H9 (cell line): ENCODE data around the gene GTF2E1. TPM values are rescaled to one million over a fixed set of nuclear protein-coding genes. Genes with fewer than 3 reads are reported as not detected.

Source experiments
- DNase-seq: peaks from one replicate; pipeline ENCODE4 v3.0.0-alpha.2; 2017
- H2AFZ ChIP-seq: one replicate; pipeline ENCODE4 v1.6.1; 2013; ENCODE audit warnings: mild to moderate bottlenecking, low read length, control low read depth, moderate library complexity
- H2AK5ac ChIP-seq: 2 replicates; pipeline ENCODE4 v1.6.1; 2013; ENCODE audit warnings: low read length, control low read depth, mixed read lengths; ENCODE audit not compliant: insufficient read length
- H2BK120ac ChIP-seq: one replicate; pipeline ENCODE4 v1.6.1; 2013; ENCODE audit warnings: low read depth, mild to moderate bottlenecking, low read length, control low read depth, inconsistent platforms; ENCODE audit not compliant: poor library complexity, severe bottlenecking
- H2BK12ac ChIP-seq: 2 replicates; pipeline ENCODE4 v1.6.1; 2013; ENCODE audit warnings: low read length, control low read depth, mixed read lengths, low read depth; ENCODE audit not compliant: insufficient read length
- H2BK15ac ChIP-seq: 2 replicates; pipeline ENCODE4 v1.6.1; 2013; ENCODE audit warnings: low read depth, low read length, control low read depth
- H2BK20ac ChIP-seq: one replicate; pipeline ENCODE4 v1.6.1; 2013; ENCODE audit warnings: low read depth, mild to moderate bottlenecking, low read length, control low read depth, inconsistent platforms; ENCODE audit not compliant: poor library complexity, severe bottlenecking
- H2BK5ac ChIP-seq: 2 replicates; pipeline ENCODE4 v1.6.1; 2013; ENCODE audit warnings: low read length, control low read depth, mixed read lengths; ENCODE audit not compliant: insufficient read length
- H3K14ac ChIP-seq: 2 replicates; pipeline ENCODE4 v1.6.1; 2013; ENCODE audit warnings: low read length, control low read depth; ENCODE audit not compliant: insufficient read depth
- H3K18ac ChIP-seq: 2 replicates; pipeline ENCODE4 v1.6.1; 2013; ENCODE audit warnings: low read depth, mild to moderate bottlenecking, mixed read lengths, low read length, control low read depth; ENCODE audit not compliant: insufficient read length
- H3K23ac ChIP-seq: 2 replicates; pipeline ENCODE4 v1.6.1; 2013; ENCODE audit warnings: low read length, control low read depth, mixed read lengths, low read depth; ENCODE audit not compliant: insufficient read length
- H3K23me2 ChIP-seq: 2 replicates; pipeline ENCODE4 v1.6.1; 2013; ENCODE audit warnings: low read depth, mild to moderate bottlenecking, mixed read lengths, low read length, control low read depth; ENCODE audit not compliant: insufficient read length, poor library complexity, severe bottlenecking
- H3K27ac ChIP-seq: 2 replicates; pipeline ENCODE4 v1.5.1; 2013; ENCODE audit warnings: low read length, control low read depth, mixed read lengths, low read depth; ENCODE audit not compliant: insufficient read length
- H3K27me3 ChIP-seq: 2 replicates; pipeline ENCODE4 v1.6.1; 2013; ENCODE audit warnings: low read length, control low read depth, inconsistent platforms; ENCODE audit not compliant: insufficient read depth
- H3K4ac ChIP-seq: 2 replicates; pipeline ENCODE4 v1.6.1; 2013; ENCODE audit warnings: low read depth, mild to moderate bottlenecking, control low read depth, inconsistent platforms, low read length, moderate library complexity
- H3K4me1 ChIP-seq: 2 replicates; pipeline ENCODE4 v1.6.1; 2013; ENCODE audit warnings: low read length, control low read depth, inconsistent platforms; ENCODE audit not compliant: insufficient read depth
- H3K4me2 ChIP-seq: 2 replicates; pipeline ENCODE4 v1.6.1; 2013; ENCODE audit warnings: low read length, control low read depth, mixed read lengths; ENCODE audit not compliant: insufficient read length, insufficient read depth
- H3K56ac ChIP-seq: 2 replicates; pipeline ENCODE4 v1.6.1; 2013; ENCODE audit warnings: low read depth, mild to moderate bottlenecking, mixed read lengths, low read length, control low read depth; ENCODE audit not compliant: insufficient read length
- H3K79me1 ChIP-seq: 2 replicates; pipeline ENCODE4 v1.6.1; 2013; ENCODE audit warnings: low read depth, mild to moderate bottlenecking, moderate library complexity, low read length, control low read depth, inconsistent platforms; ENCODE audit not compliant: insufficient read depth, poor library complexity, severe bottlenecking
- H3K79me2 ChIP-seq: 2 replicates; pipeline ENCODE4 v1.6.1; 2013; ENCODE audit warnings: low read length, control low read depth, inconsistent platforms; ENCODE audit not compliant: insufficient read depth
- H3K9ac ChIP-seq: 2 replicates; pipeline ENCODE4 v1.6.1; 2013; ENCODE audit warnings: low read length, control low read depth, mixed read lengths; ENCODE audit not compliant: insufficient read length; ENCODE audit errors: extremely low read depth
- H3K9me3 ChIP-seq: one replicate; pipeline ENCODE4 v1.6.1; 2013; ENCODE audit warnings: low read depth, low read length, inconsistent platforms; ENCODE audit not compliant: control insufficient read depth
- H3T11ph ChIP-seq: one replicate; pipeline ENCODE4 v1.6.1; 2013; ENCODE audit warnings: mild to moderate bottlenecking, low read length, control low read depth, inconsistent platforms
- H4K20me1 ChIP-seq: one replicate; pipeline ENCODE4 v1.6.1; 2013; ENCODE audit not compliant: control insufficient read depth, insufficient read length, insufficient read depth
- H4K5ac ChIP-seq: 2 replicates; pipeline ENCODE4 v1.6.1; 2013; ENCODE audit warnings: low read depth, mild to moderate bottlenecking, mixed read lengths, low read length, control low read depth; ENCODE audit not compliant: insufficient read length
- H4K8ac ChIP-seq: replicated peaks from 2 replicates; pipeline ENCODE4 v1.6.1; 2013; ENCODE audit warnings: low read length, control low read depth, mixed read lengths, low read depth; ENCODE audit not compliant: insufficient read length
- H4K91ac ChIP-seq: 2 replicates; pipeline ENCODE4 v1.6.1; 2013; ENCODE audit warnings: low read depth, mild to moderate bottlenecking, moderate library complexity, mixed read lengths, low read length, control low read depth; ENCODE audit not compliant: insufficient read length
- H3K27ac Mint-ChIP-seq, 3 experiments: 2 replicates in 2 of 3; 3 replicates in 1 of 3; pipeline ENCODE4 v1.8.0; 2020 to 2021; ENCODE audit warnings: mixed read lengths in 3 of 3, mild to moderate bottlenecking in 1 of 3, moderate library complexity in 1 of 3
- H3K27me3 Mint-ChIP-seq: 2 replicates; pipeline ENCODE4 v1.8.0; 2021; ENCODE audit warnings: low read depth, mild to moderate bottlenecking, moderate library complexity, mixed read lengths
- H3K36me3 Mint-ChIP-seq, 3 experiments: 2 replicates in 2 of 3; 3 replicates in 1 of 3; pipeline ENCODE4 v1.8.0; 2020 to 2021; ENCODE audit warnings: low read depth in 3 of 3, mixed read lengths in 3 of 3; ENCODE audit not compliant: insufficient read depth in 1 of 3
- H3K4me1 Mint-ChIP-seq, 2 experiments: 2 replicates each; pipeline ENCODE4 v1.8.0; 2020; ENCODE audit warnings: mixed read lengths in 2 of 2
- H3K4me3 Mint-ChIP-seq, 2 experiments: 2 replicates in 1 of 2; 3 replicates in 1 of 2; pipeline ENCODE4 v1.8.0; 2020 to 2021; ENCODE audit warnings: mild to moderate bottlenecking in 2 of 2, mixed read lengths in 2 of 2, moderate library complexity in 1 of 2
- H3K9me3 Mint-ChIP-seq, 2 experiments: 2 replicates in 1 of 2; 3 replicates in 1 of 2; pipeline ENCODE4 v1.8.0; 2020; ENCODE audit warnings: mild to moderate bottlenecking in 2 of 2, mixed read lengths in 2 of 2, moderate library complexity in 1 of 2
- CTCF ChIP-seq: fragments of 200-600 bp; sonication (generic); conservative IDR thresholded peaks from 3 replicates; pipeline ENCODE4 v1.8.0; 2021; ENCODE audit warnings: antibody characterized with exemption, mild to moderate bottlenecking
- WGBS: extraction: QIAGEN DNeasy Blood & Tissue Kit; methylation state at CpG from one replicate; pipeline ENCODE4 v1.1.7; 2013; ENCODE audit warnings: missing lambda C conversion rate, low lambda C conversion rate, mixed read lengths; ENCODE audit not compliant: insufficient read length; ENCODE audit errors: extremely low coverage; 5-methylcytosine and 5-hydroxymethylcytosine counted together
- total RNA-seq: library from RNA; stranded (reverse); gene quantifications from 2 replicates; pipeline ENCODE4 v1.2.1, GENCODE V29; 2021

The GTF2E1 gene
- total RNA-seq, 1 experiment from 2014 or later = 88.8 TPM

- Histone ChIP-seq H3K79me1 (no peaks in the 10 kb centered on the region), H2BK15ac (no peak overlapping the region), H3K27me3 (no peaks in the 10 kb centered on the region), H3T11ph (no peak overlapping the region), H3K27ac (no peak overlapping the region), H3K4ac (no peak overlapping the region), H3K79me2 (no peaks in the 10 kb centered on the region), H2BK20ac (no peak overlapping the region), H4K5ac (no peak overlapping the region), H3K4me2 (no peak overlapping the region), H4K91ac (no peak overlapping the region), H3K18ac (no peak overlapping the region), H3K23me2 (no peaks in the 10 kb centered on the region), H3K9me3 (no peaks in the 10 kb centered on the region), H3K56ac (no peak overlapping the region), H4K8ac (no peak overlapping the region), H2BK120ac (no peak overlapping the region), H3K14ac (no peak overlapping the region), H2AFZ (no peak overlapping the region), H3K23ac (no peak overlapping the region), H3K9ac (no peak overlapping the region), H2BK5ac (no peak overlapping the region), H3K4me1 (no peaks in the 10 kb centered on the region), H2AK5ac (no peak overlapping the region), H2BK12ac (no peak overlapping the region), H4K20me1 (no peaks in the 10 kb centered on the region)
- Mint-ChIP-seq H3K36me3 (peaks cover 24 to 38% (median 30%) of the 10 kb centered on the region in 3 experiments), H3K27ac (0 out of 7 replicates have a peak overlapping the region, but pooled peaks of 1 of the 3 experiments have one; percentile 22), H3K9me3 (no peaks in the 10 kb centered on the region), H3K4me1 (no peaks in the 10 kb centered on the region), H3K27me3 (no peaks in the 10 kb centered on the region), H3K4me3 (no peak overlapping the region)
- DNase-seq = no peak
- no peak for TF ChIP-seq CTCF
- no CpG with 5 or more reads among the region's 3 CpGs for WGBS
Observed at GRCh38 chr3:120778776-120779175, 36.2 kb downstream of the GTF2E1 start.
